Measurements from ENCODE around the gene NELFB.

NELFB gene

GRCh38 chr9:137315581-137316011 lies 60.5 kb downstream of the NELFB start:
- DNase-seq, result no peak

- no peak for DNase-seq
These were observed 61.2 kb downstream of the NELFB start for GRCh38 chr9:137316012-137316981.

- DNase-seq, result no peak
These were observed 62.0 kb downstream of the NELFB start for GRCh38 chr9:137317021-137317717.

- DNase-seq, result no peak
These were observed 62.8 kb downstream of the NELFB start for GRCh38 chr9:137317718-137318511.

GRCh38 chr9:137318602-137319001 lies 63.5 kb downstream of the NELFB start:
- no peak for DNase-seq

- DNase-seq, result peak; percentile 42 to 52
These were observed 64.0 kb downstream of the NELFB start for GRCh38 chr9:137319011-137319738.

- no peak for DNase-seq
These were observed 64.8 kb downstream of the NELFB start for GRCh38 chr9:137319739-137320551.

GRCh38 chr9:137320555-137321384 lies 65.6 kb downstream of the NELFB start:
- DNase-seq, result no peak

GRCh38 chr9:137321726-137322361 lies 66.7 kb downstream of the NELFB start:
- no peak for DNase-seq

Measured in hippocampal formation (tissue), 2 donors.